SIG-M5 (cell line): Measurements from ENCODE around the gene ETV6.

ENCODE experiments used
- DNase-seq: peaks from one replicate; lab custom pipeline; 2025; lab: John Stamatoyannopoulos, UW

The ETV6 gene

GRCh38 chr12:11859705-11860425 lies 210.4 kb downstream of the ETV6 start:
- DNase-seq: no peak

DNA sequence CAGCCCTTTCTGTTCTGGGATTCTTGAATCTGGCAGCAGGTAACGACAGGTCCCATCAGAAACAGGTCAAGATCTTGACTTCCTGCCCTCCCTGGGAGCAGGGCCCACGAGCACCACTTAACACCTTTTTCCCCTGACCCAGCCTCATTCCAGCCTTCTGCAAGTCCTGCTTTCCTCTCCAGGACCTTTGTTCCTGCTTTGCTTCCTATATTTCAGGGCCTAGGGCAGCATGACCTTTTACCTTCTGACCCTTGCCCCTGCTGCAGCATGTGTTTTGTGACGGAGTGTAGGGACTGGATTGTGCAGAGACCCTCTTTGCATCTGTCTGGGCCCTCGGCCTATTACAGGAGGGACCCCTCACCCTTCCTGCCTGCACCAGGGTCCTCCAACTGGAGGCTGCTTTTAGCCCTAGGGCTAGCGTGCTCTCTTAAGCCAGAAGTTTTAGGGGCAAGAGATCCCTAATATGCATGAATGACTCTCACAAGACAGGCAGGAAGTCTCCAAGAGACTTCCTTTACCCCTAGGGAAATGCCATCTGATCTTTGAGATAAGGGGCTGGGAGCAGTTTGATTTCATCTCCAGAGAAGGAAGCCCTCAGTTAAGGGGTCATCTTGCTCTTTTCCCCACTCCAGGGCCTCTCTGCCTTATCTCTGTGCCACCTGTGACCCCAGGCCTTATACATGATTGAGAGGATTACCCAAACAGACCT lies 211.8 kb downstream of the ETV6 start:
- no peak for DNase-seq

DNA sequence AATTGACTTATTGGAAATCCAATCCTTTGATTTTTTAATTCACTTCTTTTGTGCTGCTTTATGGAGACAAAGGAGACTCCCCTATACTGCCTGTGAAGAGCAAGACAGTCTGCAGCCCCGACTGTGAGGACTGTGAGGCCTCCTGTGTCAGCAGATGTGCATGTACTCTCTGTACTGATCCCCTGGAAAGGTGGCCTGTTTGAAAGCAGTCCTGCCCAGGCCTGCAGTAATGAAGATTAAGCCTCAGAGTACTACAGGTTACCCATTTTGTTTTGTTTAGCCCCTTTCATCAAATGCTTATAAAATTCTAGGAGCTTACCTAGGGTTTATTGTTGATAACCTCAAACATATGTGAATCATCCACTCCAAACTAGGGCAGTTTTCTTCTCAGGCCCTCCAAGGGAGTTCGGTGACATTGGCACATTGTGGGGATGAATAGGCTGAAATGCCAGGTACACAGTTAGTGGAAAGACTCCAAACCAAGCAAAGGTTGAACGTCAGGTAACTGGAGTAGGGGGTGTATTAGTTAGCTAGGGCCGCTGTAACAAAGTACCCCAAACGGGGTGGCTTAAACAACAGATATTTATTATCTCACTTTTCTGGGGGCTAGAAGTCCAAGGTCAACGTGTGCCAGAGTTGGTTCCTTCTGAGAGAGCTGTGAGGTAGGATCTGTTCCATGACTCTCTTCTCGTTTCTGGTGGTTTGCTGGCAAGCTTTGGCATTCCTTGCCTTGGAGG lies 212.6 kb downstream of the ETV6 start:
- DNase-seq: no peak

GRCh38 chr12:11862798-11863197 lies 213.3 kb downstream of the ETV6 start:
- no peak for DNase-seq

DNA sequence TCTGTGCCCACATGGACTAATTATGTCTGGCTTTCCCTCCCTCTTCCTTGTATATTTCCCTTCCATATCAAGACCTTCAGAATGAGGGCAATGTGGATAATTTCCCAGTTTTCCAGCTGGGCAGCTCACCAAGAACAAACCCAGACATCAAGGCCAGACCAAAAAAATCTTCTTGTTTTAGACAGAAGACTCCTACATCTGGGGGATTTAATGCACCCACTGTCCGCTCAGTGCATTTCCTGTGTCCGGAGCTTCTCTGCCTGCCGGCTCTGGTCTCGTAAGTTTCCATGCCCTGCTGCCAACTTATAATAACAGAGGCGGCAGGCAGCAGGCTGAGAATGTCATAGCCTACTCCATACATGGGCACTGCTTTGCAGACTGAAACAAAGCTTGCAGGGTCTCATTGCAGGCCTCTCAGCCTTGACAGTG lies 214.0 kb downstream of the ETV6 start:
- no peak for DNase-seq

GRCh38 chr12:11863988-11864387 lies 214.5 kb downstream of the ETV6 start:
- no peak for DNase-seq

DNA sequence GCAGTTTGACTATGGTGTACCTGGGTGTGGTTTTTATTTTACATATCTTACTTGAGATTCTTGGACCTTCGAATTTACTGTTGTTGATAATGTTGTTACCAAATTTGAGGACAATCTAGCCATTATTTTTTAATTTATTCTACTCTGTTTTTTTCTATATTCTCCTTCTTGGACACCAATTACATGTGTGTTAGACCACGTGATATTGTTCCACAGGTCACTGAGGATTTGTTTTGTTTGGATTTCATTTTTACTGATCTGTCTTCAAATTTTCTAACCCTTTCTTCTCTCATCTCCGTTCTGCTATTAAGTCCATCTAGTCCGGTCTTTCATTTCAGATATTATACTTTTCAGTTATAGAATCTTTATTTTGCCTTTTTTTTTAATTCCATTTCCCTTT lies 216.3 kb downstream of the ETV6 start:
- no peak for DNase-seq

GRCh38 chr12:11868027-11868426 lies 218.6 kb downstream of the ETV6 start:
- DNase-seq: no peak

GRCh38 chr12:11869406-11869805 lies 219.9 kb downstream of the ETV6 start:
- no peak for DNase-seq

GRCh38 chr12:11870041-11870451 lies 220.6 kb downstream of the ETV6 start:
- DNase-seq: no peak

DNA sequence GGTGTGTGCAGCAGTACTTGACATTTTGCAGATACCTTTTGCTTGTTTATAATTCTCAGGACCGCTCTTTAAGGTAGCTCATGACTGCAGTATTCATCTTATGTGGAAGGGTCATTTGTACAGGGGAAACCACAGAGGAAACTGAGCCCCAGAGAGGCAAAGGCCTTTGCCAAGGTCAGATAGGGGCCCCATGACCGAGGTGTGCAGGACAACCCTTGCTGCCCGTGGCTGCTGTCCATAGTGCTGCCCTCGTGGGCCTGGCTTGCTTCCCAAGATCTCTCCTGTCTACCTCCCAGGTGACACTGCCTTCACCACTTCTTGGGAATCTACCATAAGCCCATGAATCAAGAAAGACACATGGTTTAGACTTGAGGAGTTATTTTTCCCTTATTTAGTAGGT lies 222.6 kb downstream of the ETV6 start:
- no peak for DNase-seq

- no peak for DNase-seq
Observed at GRCh38 chr12:11875414-11875935, 226.0 kb downstream of the ETV6 start.

GRCh38 chr12:11876307-11876706 lies 226.8 kb downstream of the ETV6 start:
- DNase-seq: no peak

GRCh38 chr12:11877102-11877826 lies 227.8 kb downstream of the ETV6 start:
- no peak for DNase-seq

DNA sequence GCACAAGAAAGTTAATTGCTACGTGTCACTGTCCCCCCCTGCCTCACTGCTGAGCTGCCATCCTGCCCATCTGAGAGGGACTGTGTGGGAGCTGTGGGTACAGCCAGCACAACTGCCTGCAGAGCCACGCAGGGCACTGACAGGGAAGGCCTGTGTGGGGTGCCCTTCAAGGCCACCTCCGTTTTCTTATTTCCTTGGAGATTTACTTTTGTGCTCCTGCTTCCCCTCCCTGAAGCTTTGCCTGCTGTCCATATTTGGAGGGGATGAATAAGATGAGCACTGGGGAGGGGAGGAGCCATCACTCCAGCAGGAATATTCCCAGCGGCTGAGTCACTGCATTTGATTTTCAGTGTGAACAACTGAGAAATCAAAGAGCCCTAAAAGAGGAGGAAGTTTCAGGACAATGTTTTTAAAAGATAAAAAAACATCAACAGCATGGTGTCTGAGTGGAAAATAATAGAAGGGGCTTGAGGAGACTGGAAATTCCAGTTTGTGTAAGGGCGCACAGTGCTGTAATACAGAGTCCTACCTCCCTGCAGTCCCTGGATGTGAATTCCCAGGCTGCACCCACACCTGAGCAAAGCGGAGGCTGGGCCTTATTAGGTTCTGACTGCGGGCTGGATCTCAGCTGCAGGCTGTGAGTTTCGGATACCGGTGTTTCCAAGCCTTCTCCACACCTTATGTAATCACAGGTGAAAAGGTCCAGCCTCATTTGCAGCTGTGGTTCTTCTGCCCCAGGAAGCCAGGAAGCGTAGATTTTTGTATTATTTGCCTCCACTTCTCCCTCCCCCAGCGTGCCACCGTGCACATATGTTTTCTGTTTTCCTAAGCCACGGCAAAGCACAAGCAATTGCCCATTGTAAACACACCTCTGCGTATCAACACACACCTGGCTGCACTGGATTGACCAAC lies 228.7 kb downstream of the ETV6 start:
- DNase-seq: no peak

GRCh38 chr12:11879306-11879705 lies 229.8 kb downstream of the ETV6 start:
- no peak for DNase-seq

DNA sequence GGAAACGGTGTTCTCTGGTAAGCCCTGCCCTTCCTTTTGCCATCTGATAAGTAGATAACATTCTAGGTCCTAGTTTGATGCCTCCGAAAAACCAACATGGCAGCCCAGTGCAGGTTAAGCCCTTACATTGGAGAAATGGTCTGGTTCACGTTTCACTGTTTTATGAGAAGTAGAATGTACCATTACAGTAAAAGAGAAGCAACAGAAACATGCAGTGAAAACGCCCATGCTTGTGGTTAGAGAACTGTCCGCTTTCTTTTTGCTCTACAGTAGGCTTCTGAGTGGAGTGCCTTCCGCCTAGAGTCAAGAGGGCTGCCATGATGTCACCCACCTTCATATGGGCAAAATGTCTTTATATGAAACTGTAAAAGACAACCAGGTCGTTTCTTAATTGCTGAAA lies 230.9 kb downstream of the ETV6 start:
- no peak for DNase-seq

DNA sequence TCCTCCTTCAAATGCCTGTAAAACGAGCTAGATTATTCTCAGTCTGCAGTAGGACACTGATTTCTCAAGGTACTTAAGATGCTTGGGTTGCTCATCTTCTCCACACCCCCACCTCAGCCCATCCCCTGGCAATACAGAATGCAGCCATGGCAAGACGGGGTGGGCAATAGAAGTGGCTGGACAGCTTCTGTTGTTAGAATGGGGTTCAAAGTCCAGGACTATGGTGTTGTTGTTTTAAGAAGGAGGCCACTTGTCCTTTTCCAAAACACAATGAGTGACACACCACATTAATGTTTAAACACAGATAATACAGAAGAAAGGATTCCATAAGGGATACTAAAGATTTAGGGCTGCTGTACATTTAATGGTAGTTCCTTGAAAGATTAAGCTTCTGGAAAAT lies 232.4 kb downstream of the ETV6 start:
- no peak for DNase-seq

DNA sequence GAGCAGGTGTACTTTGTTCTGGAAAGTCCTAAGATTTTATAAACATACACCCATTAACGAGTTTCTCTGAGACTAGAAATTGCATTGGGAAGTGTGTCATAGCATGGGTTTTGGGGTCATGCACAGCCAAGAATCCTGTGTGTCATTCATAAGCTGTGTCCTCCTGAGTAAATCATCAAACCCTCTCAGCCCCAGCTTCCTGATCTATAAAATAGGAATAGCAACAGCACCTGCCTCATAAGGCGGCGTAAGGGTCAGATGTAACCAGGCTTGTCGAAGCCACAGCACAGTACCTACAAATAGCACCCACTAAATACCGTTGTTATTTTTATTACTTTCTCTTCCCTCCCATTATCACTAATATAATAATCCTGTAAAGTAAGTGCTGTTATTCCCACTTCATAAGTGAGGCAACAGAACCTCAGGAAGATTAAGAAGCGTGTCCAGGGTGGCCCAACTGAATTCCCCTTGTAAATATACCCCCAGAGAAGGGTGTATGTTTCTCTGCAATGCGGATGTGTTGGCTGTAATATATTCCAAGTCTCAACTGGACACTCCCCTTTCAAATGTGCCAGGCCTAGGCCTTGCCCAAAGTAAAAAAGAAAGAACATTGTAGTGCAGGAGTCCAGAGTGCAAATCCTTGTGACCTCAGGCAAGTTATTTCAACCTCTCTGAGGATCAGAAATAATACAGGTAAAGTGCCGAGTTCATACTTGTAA lies 233.0 kb downstream of the ETV6 start:
- no peak for DNase-seq

GRCh38 chr12:11884116-11884515 lies 234.6 kb downstream of the ETV6 start:
- no peak for DNase-seq
